G401 (cell line): ENCODE data around the gene SWT1. TPM values are rescaled to one million over a fixed set of nuclear protein-coding genes. Genes with fewer than 3 reads are reported as not detected.

Source experiments
- DNase-seq: peaks from one replicate; pipeline ENCODE4 v3.0.0-alpha.2; 2015; ENCODE audit warnings: low spot score
- in situ Hi-C: cut with HindIII; loops from 2 replicates; pipeline ENCODE4 v1.10.0; 2016; ENCODE audit warnings: low sequenced_read_pairs, mixed read lengths
- total RNA-seq: library from RNA; depleted of rRNA; stranded (reverse); fragments of >200 nt; shearing (Covaris generic); gene quantifications from 2 replicates; pipeline ENCODE4 v1.2.3, GENCODE V29; 2014

The SWT1 gene
- total RNA-seq, 1 experiment from 2014 or later: 7.8 TPM

GRCh38 chr1:185271921-185272320, 115.0 kb downstream of the SWT1 start:
- in situ Hi-C loops: no loop called here
- DNase-seq: no peak

DNA sequence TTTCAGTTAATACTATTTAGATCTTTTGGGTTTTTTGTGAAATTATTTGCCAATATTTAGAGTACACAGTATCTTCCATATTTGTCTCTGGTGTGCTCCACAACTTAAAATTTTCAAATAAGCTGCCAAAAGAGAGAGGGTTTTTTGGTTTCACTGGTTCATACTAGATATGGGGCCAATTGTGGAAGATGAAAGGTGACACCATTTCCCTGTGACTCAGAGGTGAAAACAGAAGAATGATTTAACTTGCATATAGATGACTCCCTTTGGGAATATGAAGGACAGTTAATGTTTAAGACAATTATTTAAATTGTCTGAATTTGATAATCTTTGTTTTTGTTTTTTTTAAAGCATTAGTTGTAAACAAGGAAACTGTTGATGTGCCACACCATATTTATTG, 122.6 kb downstream of the SWT1 start:
- in situ Hi-C loops: no loop called here
- DNase-seq: no peak

GRCh38 chr1:185280589-185280988, 123.6 kb downstream of the SWT1 start:
- in situ Hi-C loops: no loop called here
- no peak for DNase-seq

- no peak for DNase-seq
- in situ Hi-C loops: no loop called here
These were observed 124.3 kb downstream of the SWT1 start for GRCh38 chr1:185281245-185281644.

DNA sequence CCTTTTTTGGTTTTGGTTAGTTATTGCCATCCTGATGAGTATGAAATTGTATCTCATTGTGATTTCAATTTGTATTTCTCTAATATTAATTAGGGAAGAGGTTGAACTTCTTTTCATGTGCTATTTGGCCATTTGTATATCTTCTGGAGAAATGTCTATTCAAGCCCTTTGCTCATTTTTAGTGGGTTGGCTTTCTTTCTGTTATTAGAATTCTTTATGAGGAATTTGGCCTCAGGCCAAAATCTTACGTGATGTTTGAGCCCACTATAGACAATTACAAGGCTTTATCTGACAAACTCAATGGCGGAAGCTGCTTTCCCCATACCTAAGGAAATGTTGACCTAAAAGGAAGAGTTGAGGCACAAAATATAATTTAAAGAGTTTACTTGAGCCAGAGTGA, 127.1 kb downstream of the SWT1 start:
- DNase-seq: no peak
- in situ Hi-C loops: no loop called here

DNA sequence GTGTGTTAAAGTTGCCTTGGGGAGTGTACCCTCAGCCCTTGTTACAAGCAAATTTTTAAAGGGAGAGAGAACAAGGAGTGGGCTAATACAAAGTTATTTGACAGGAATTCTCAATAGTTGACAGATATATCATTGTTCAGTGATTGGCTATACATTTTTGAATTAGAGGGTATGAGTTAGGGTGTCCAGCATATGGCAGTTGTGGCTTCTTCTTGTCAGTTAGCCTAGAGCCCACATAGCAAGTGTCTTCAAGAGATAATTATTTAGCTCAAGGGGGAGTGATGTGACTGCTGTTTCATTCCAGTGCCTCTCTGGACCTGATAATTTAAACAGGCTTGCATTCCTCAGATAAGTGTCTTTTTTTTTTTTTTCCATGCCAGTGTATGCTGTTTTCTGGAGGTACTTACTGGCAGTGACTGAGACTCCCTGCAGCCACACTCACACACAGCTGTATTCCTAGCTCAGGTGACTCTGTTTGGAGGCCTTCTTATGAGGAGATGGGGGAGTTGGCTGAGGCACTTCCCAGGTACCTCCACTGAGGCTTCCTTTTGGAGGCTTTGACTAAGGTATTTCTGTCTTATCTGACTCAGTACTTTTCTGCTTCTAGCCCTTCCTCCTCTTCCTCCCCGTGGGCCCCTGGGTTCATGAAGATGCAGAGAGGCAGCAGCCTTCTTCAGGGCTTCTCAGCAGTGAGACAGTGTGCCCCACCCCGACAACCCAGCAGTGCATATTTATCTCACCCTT, 127.7 kb downstream of the SWT1 start:
- in situ Hi-C loops: no loop called here
- no peak for DNase-seq

- in situ Hi-C loops: no loop called here
- no peak for DNase-seq
These were observed 130.5 kb downstream of the SWT1 start for GRCh38 chr1:185287451-185287850.

GRCh38 chr1:185288435-185288834, 131.5 kb downstream of the SWT1 start:
- in situ Hi-C loops: no loop called here
- no peak for DNase-seq

GRCh38 chr1:185289880-185290279, 132.9 kb downstream of the SWT1 start:
- DNase-seq: no peak
- in situ Hi-C loops: no loop called here

GRCh38 chr1:185291159-185291558, 134.2 kb downstream of the SWT1 start:
- no peak for DNase-seq
- in situ Hi-C loops: no loop called here

DNA sequence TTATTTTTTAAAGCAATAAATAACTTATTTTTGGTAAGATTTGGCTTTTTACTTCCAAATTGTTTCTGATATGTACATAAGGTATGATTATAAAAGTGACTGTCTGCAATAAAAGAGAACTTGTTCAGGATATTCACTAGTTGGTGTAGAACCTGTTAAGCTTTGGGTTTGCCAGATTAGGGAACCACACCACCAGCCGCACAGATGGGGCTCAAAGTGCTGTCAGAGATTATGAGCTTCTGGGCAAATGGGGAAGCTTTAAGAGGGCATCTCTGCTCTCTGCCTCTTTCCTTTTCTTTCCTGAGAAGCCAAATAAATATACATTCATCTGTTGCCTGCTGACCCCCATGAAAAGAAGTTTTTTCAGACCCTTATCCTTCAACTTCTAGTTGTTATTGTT, 134.7 kb downstream of the SWT1 start:
- in situ Hi-C loops: no loop called here
- no peak for DNase-seq

DNA sequence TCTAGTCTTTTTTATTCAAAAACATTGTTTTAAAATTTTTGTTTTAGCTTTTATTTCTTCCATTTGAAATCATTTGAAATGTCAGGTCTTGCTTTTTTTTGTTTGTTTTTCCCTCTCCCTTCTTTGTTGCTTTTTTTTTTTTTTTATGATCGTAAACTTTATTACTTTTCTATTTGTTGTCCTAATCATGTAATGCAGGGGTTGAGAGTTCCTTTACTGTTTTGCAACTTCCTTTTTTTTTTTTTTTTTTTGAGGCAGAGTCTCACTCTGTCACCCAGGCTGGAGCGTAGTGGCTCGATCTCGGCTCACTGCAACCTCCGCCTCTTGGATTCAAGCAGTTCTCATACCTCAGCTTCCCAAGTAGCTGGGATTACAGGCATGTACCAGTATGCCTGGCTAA, 135.3 kb downstream of the SWT1 start:
- DNase-seq: no peak
- in situ Hi-C loops: no loop called here

DNA sequence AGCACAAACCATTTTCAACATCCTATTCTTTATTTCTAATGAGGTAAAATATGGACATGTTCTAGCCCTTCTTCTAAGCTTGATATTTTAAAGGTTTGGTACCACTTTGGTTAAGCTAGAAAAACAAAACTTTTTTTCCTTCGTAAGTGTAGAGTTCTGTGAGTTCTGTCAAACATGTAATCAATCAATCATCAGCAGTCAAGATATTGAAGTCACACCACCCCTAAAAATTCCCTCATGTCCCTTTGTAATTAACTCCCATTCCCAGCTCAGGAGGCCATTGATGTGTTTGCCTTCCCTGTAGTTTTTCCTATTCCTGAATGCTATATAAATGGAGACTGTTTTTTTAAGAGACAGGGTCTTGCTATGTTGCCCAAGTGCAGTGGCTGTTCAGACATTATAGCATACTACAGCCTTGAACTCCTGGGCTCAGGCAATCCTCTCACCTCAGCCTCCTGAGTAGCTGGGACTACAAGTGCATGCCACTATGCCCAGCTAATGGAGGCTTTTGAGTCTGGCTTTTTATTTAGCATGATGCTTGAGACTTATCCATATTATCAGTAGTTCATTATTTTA, 137.1 kb downstream of the SWT1 start:
- in situ Hi-C loops: no loop called here
- DNase-seq: no peak

DNA sequence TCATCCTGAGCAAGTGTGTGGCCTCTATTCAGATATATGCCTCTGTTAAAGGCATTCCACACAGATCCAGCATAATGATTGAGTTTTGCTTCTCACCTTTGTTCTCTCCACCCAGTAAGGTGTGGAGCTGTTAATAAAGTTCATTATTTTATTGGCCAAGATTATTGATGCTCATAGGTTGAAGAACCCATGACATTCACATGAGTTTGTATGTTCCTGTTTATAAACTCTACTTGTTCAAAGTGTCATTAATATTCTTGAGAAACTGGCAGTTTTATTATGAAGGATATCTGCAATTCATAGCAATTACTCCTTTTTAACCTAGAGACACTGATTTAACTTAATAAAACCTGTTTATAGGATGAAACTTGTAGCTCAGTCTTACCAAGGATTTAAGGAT, 138.1 kb downstream of the SWT1 start:
- in situ Hi-C loops: no loop called here
- DNase-seq: no peak

GRCh38 chr1:185297982-185298381, 141.0 kb downstream of the SWT1 start:
- no peak for DNase-seq
- in situ Hi-C loops: no loop called here

GRCh38 chr1:185300152-185300551, 143.2 kb downstream of the SWT1 start:
- in situ Hi-C loops: no loop called here

GRCh38 chr1:185305419-185305818, 148.5 kb downstream of the SWT1 start:
- no peak for DNase-seq
- in situ Hi-C loops: no loop called here

More at GRCh38 chr1:185300152-185300551, 143.2 kb downstream of the SWT1 start:
- no peak for DNase-seq

DNA sequence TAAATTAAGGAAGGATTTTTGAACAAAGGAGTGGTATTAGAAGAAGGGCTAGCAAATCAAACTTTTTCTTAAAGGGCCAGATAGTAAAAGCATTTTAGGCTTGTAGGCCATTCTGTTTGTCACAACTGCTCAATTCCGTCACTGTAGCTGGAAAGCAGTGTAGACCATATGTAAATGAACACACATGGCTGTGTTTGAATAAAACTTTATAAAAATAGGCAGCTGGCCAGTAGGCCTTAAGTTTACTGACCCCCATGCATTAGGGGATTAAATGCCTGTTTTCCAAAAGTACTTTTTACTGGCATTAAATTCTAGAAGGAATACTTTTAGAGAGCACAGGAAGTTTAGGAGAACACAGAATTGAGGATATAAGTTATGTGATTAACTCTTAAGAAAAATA, 151.2 kb downstream of the SWT1 start:
- in situ Hi-C loops: no loop called here
- no peak for DNase-seq

DNA sequence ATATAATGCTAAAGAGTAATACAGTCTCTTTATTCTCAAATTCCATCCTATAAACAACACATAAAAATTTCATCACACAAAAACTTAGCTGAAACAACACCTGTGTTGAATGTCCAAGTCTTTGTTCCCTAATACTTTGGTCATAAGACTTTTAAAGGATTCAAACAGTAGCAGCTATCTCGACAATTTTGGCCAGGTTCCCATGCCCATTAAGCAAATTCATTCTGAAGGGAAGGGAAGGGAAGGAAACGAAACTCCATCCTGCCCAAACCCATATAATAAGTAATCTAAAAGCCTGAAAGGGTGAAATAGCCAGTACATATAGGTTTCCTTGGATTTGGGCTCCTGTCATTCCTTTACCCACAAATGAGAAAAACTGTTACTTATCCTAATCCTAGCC, 152.6 kb downstream of the SWT1 start:
- no peak for DNase-seq
- in situ Hi-C loops: no loop called here

DNA sequence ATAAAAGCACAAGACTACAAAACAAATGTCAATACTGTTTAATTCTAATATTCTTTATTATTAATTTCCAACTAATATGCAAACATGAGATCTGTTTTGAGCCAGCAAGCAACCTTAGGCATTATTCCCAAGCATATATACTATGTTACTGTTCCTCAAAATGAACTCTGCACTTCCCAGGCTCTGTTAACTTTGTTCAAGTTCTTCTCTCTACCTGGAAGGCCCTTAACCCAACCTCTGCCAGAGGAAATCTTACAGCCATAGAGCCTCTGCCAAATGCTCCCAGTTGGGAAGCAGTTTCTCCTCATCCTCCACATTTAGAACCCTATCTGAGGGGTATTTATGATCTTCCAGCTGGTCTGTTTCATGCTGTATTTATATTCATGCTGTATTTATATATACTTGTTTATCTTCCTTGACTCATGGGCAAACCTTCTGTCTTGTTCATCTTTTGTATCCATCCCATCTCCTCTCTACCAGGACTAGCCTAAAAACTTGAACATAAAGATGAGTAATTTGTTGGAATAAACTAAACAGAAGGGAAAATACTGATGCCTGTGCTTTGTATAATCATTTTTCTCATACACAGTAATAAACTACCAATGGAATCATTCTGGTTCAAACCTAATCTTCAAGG, 154.7 kb downstream of the SWT1 start:
- in situ Hi-C loops: no loop called here
- DNase-seq: no peak
